SU-DHL-6 (cell line): ENCODE data around the gene MASP1.

Source experiments
- H2AFZ ChIP-seq: fragments of 200-600 bp; sonication (generic); 2 replicates; pipeline ENCODE4 v1.6.1; 2014; ENCODE audit warnings: low read depth, mild to moderate bottlenecking, moderate library complexity, mixed read lengths, antibody characterized with exemption, low read length; ENCODE audit not compliant: severe bottlenecking
- H3F3A ChIP-seq: fragments of 200-600 bp; shearing (Covaris generic); 2 replicates; pipeline ENCODE4 v1.6.0; 2016; ENCODE audit warnings: antibody characterized with exemption, mild to moderate bottlenecking; ENCODE audit not compliant: insufficient read depth
- H3K27ac ChIP-seq: fragments of 200-600 bp; sonication (generic); 2 replicates; pipeline ENCODE4 v1.5.1; 2016; ENCODE audit warnings: low read depth, mild to moderate bottlenecking, low read length, moderate library complexity, mixed read lengths
- H3K27me3 ChIP-seq: fragments of 200-600 bp; sonication (generic), shearing (Covaris generic); 2 replicates; pipeline ENCODE4 v1.6.0; 2014; ENCODE audit warnings: mild to moderate bottlenecking, low read length
- H3K36me3 ChIP-seq: fragments of 200-600 bp; sonication (generic); 2 replicates; pipeline ENCODE4 v1.6.1; 2014; ENCODE audit warnings: mild to moderate bottlenecking, low read length, mixed read lengths
- H3K4me2 ChIP-seq: fragments of 300-600, 200-600 bp; shearing (Covaris generic), sonication (generic); 2 replicates; pipeline ENCODE4 v1.6.0; 2014; ENCODE audit warnings: low read length, low read depth, mild to moderate bottlenecking; ENCODE audit not compliant: poor library complexity, severe bottlenecking
- H3K4me3 ChIP-seq: fragments of 200-600 bp; sonication (generic); 2 replicates; pipeline ENCODE4 v1.5.1; 2014; ENCODE audit warnings: antibody characterized with exemption, low read length, mild to moderate bottlenecking, mixed read lengths; ENCODE audit not compliant: insufficient read depth, poor library complexity, severe bottlenecking
- H3K79me2 ChIP-seq: fragments of 200-600 bp; sonication (generic); 2 replicates; pipeline ENCODE4 v1.6.1; 2014; ENCODE audit warnings: mild to moderate bottlenecking, low read length, moderate library complexity; ENCODE audit not compliant: insufficient read depth
- H3K9ac ChIP-seq: fragments of 200-600 bp; sonication (generic); 2 replicates; pipeline ENCODE4 v1.7.0; 2014; ENCODE audit warnings: mild to moderate bottlenecking, low read length
- H3K9me2 ChIP-seq: fragments of 200-600 bp; sonication (generic); replicated peaks from 2 replicates; pipeline ENCODE4 v1.6.1; 2014; ENCODE audit warnings: low read length; ENCODE audit not compliant: insufficient read depth
- H3K9me3 ChIP-seq: fragments of 200-600 bp; sonication (generic); 2 replicates; pipeline ENCODE4 v1.6.1; 2014; ENCODE audit warnings: low read length, mixed read lengths; ENCODE audit not compliant: insufficient read depth
- H4K20me1 ChIP-seq: fragments of 200-600 bp; sonication (generic); 2 replicates; pipeline ENCODE4 v1.6.1; 2014; ENCODE audit warnings: low read depth, mild to moderate bottlenecking, antibody characterized with exemption, low read length, moderate library complexity, mixed read lengths
- EZH2phosphoT487 ChIP-seq: fragments of 200-600 bp; sonication (generic), shearing (Covaris generic); conservative IDR thresholded peaks from 2 replicates; pipeline ENCODE4 v1.6.1; 2018; ENCODE audit warnings: mild to moderate bottlenecking, antibody characterized with exemption, low read length, moderate library complexity, mixed read lengths
- TF ChIP-seq, protein P1 (sequence below): fragments of 200-600 bp; sonication (generic); IDR thresholded peaks from one replicate; pipeline ENCODE4 v1.5.1; 2017; ENCODE audit warnings: antibody characterized with exemption, mild to moderate bottlenecking, low read length, moderate library complexity; ENCODE audit not compliant: insufficient read depth, poor library complexity, severe bottlenecking

MASP1 gene

DNA sequence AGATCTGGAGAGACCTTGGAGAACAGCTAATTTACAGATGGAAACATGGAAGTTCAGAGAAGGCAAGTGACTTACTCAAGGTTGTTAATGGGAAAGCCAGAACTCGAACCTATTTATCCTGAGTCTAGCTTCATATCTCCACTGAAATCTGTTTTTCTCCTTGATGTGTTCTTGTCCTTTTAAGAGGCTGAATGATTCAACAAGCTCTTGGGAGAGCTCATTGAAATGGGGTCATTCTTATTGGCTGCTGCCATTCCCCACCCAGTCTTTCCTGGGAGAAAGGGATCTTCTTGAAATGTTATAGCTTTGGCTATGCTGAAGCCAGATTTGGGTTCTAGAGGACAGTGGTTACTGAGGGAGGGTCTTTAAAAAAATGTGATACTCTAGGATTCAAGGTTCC lies 53.3 kb downstream of the MASP1 start:
- Histone ChIP-seq H3K4me2 (no peak overlapping the region), H3K27me3 (no peaks in the 10 kb centered on the region), H3K79me2 (no peaks in the 10 kb centered on the region), H3K9me2 (no peaks in the 10 kb centered on the region), H3K27ac (no peak overlapping the region), H2AFZ (no peak overlapping the region), H3F3A (no peaks in the 10 kb centered on the region), H4K20me1 (no peaks in the 10 kb centered on the region), H3K9ac (no peak overlapping the region), H3K9me3 (no peaks in the 10 kb centered on the region), H3K36me3 (no peaks in the 10 kb centered on the region), H3K4me3 (no peak overlapping the region)
- no peak for TF ChIP-seq EZH2phosphoT487
- TF ChIP-seq, protein P1, sequence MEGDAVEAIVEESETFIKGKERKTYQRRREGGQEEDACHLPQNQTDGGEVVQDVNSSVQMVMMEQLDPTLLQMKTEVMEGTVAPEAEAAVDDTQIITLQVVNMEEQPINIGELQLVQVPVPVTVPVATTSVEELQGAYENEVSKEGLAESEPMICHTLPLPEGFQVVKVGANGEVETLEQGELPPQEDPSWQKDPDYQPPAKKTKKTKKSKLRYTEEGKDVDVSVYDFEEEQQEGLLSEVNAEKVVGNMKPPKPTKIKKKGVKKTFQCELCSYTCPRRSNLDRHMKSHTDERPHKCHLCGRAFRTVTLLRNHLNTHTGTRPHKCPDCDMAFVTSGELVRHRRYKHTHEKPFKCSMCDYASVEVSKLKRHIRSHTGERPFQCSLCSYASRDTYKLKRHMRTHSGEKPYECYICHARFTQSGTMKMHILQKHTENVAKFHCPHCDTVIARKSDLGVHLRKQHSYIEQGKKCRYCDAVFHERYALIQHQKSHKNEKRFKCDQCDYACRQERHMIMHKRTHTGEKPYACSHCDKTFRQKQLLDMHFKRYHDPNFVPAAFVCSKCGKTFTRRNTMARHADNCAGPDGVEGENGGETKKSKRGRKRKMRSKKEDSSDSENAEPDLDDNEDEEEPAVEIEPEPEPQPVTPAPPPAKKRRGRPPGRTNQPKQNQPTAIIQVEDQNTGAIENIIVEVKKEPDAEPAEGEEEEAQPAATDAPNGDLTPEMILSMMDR: no peak

GRCh38 chr3:187237741-187238140 lies 53.8 kb downstream of the MASP1 start:
- TF ChIP-seq, protein P1: no peak
- no peak for TF ChIP-seq EZH2phosphoT487
- H3K79me2 ChIP-seq: no peaks in the 10 kb centered on the region
- no peak overlapping the region for H2AFZ ChIP-seq
- H3K9ac ChIP-seq: no peak overlapping the region
- no peak overlapping the region for H3K27ac ChIP-seq
- no peaks in the 10 kb centered on the region for H3K9me3 ChIP-seq
- no peaks in the 10 kb centered on the region for H3K9me2 ChIP-seq
- H4K20me1 ChIP-seq: no peaks in the 10 kb centered on the region
- H3K4me3 ChIP-seq: no peak overlapping the region
- no peaks in the 10 kb centered on the region for H3K27me3 ChIP-seq
- H3K36me3 ChIP-seq: no peaks in the 10 kb centered on the region
- no peak overlapping the region for H3K4me2 ChIP-seq
- H3F3A ChIP-seq: no peaks in the 10 kb centered on the region

DNA sequence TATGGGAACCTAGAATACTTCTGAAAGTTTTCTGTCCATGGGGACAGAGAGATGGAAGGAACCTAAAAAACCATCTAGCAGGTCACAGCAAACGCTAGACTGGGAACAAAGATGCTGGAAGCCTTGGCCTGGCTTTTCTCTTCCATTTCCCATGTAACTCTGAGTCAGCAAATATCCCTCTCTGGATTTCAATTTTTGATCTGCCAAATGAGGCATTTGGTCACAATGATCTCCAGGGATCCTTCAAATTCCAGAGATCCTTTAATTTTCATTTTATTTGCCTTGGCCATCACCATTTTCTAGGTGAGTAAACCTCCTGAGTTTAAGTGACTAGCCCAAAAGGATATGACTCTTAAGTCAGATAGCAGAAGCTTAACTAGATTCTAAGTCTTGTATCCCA lies 54.6 kb downstream of the MASP1 start:
- Histone ChIP-seq H3K4me2 (no peak overlapping the region), H3K9me2 (no peaks in the 10 kb centered on the region), H3F3A (no peaks in the 10 kb centered on the region), H3K27ac (no peak overlapping the region), H4K20me1 (no peaks in the 10 kb centered on the region), H3K4me3 (no peak overlapping the region), H3K27me3 (no peaks in the 10 kb centered on the region), H3K9ac (no peak overlapping the region), H2AFZ (no peak overlapping the region), H3K79me2 (no peaks in the 10 kb centered on the region), H3K36me3 (no peaks in the 10 kb centered on the region), H3K9me3 (no peaks in the 10 kb centered on the region)
- TF ChIP-seq EZH2phosphoT487: no peak
- TF ChIP-seq, protein P1: no peak

DNA sequence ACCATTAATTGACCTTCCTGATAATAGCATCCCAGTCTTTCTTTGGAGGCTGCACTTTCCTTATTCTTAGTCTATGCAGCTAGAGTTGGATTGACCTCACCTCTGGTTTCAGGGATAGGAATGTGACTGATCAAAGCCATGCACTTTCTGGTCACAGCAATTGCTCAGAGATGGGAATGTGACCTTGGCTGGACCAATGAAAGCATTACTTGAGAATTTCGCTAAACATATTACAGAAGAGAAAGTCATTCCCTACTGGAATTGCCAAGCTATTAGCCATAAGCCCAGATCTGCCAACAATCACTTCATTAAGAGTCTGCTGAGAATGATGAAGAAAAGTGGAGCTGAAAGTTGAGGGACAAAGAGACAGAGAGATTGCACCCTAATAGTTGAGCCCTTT lies 61.5 kb downstream of the MASP1 start:
- H3K79me2 ChIP-seq: no peaks in the 10 kb centered on the region
- no peaks in the 10 kb centered on the region for H3K9me2 ChIP-seq
- H3K9me3 ChIP-seq: no peaks in the 10 kb centered on the region
- no peak overlapping the region for H3K9ac ChIP-seq
- H4K20me1 ChIP-seq: no peaks in the 10 kb centered on the region
- H3K27me3 ChIP-seq: no peaks in the 10 kb centered on the region
- no peak overlapping the region for H3K27ac ChIP-seq
- no peak overlapping the region for H3K4me3 ChIP-seq
- no peak overlapping the region for H3K4me2 ChIP-seq
- H2AFZ ChIP-seq: no peak overlapping the region
- H3F3A ChIP-seq: no peaks in the 10 kb centered on the region
- no peak for TF ChIP-seq EZH2phosphoT487
- TF ChIP-seq, protein P1: no peak
- no peaks in the 10 kb centered on the region for H3K36me3 ChIP-seq
